Iris pigment epithelial cell (primary cell): ENCODE results near the gene CLMN.
"Not testable (repeated sequence)": the region's sequence is repeated elsewhere in the genome, so short reads cannot be mapped to it uniquely, and the experiment has no call there.

ENCODE experiments used
- DNase-seq: peaks from one replicate; pipeline ENCODE4 v3.0.0-alpha.2; 2011; ENCODE audit warnings: low read depth

CLMN gene

GRCh38 chr14:95285566-95285965 is 34.1 kb downstream of the CLMN start:
- no peak for DNase-seq

GRCh38 chr14:95283802-95284201 is 35.9 kb downstream of the CLMN start:
- not testable (repeated sequence) for DNase-seq

GRCh38 chr14:95282986-95283380 is 36.7 kb downstream of the CLMN start:
- not testable (repeated sequence) for DNase-seq

- no peak for DNase-seq
Measured at GRCh38 chr14:95282354-95282985, 37.2 kb downstream of the CLMN start.

GRCh38 chr14:95281560-95282176 is 38.0 kb downstream of the CLMN start:
- DNase-seq: no peak

GRCh38 chr14:95275494-95275893 is 44.2 kb downstream of the CLMN start:
- DNase-seq: no peak

- no peak for DNase-seq
Measured at GRCh38 chr14:95274874-95275273, 44.8 kb downstream of the CLMN start.

- no peak for DNase-seq
Measured at GRCh38 chr14:95274279-95274678, 45.4 kb downstream of the CLMN start.

GRCh38 chr14:95273001-95273978 is 46.4 kb downstream of the CLMN start:
- no peak for DNase-seq

- DNase-seq: no peak
Measured at GRCh38 chr14:95272057-95272456, 47.7 kb downstream of the CLMN start.

- DNase-seq: no peak
Measured at GRCh38 chr14:95270203-95270602, 49.5 kb downstream of the CLMN start.

- no peak for DNase-seq
Measured at GRCh38 chr14:95269493-95269892, 50.2 kb downstream of the CLMN start.

GRCh38 chr14:95268350-95268749 is 51.4 kb downstream of the CLMN start:
- no peak for DNase-seq

- DNase-seq: peak; percentile 21
Measured at GRCh38 chr14:95267306-95267705, 52.4 kb downstream of the CLMN start.

GRCh38 chr14:95265106-95266094 is 54.3 kb downstream of the CLMN start:
- peak; percentile 99 for DNase-seq

- DNase-seq: no peak
Measured at GRCh38 chr14:95264271-95264973, 55.3 kb downstream of the CLMN start.

- DNase-seq: no peak
Measured at GRCh38 chr14:95263527-95264231, 56.0 kb downstream of the CLMN start.

- DNase-seq: no peak
Measured at GRCh38 chr14:95262511-95262891, 57.2 kb downstream of the CLMN start.

GRCh38 chr14:95261616-95262510 is 57.8 kb downstream of the CLMN start:
- DNase-seq: no peak
